Eye (tissue), 1 donor: ENCODE data around the gene EEFSEC.

Source experiments
- DNase-seq: peaks from one replicate; pipeline ENCODE4 v3.0.0-alpha.2; 2015

EEFSEC gene

DNA sequence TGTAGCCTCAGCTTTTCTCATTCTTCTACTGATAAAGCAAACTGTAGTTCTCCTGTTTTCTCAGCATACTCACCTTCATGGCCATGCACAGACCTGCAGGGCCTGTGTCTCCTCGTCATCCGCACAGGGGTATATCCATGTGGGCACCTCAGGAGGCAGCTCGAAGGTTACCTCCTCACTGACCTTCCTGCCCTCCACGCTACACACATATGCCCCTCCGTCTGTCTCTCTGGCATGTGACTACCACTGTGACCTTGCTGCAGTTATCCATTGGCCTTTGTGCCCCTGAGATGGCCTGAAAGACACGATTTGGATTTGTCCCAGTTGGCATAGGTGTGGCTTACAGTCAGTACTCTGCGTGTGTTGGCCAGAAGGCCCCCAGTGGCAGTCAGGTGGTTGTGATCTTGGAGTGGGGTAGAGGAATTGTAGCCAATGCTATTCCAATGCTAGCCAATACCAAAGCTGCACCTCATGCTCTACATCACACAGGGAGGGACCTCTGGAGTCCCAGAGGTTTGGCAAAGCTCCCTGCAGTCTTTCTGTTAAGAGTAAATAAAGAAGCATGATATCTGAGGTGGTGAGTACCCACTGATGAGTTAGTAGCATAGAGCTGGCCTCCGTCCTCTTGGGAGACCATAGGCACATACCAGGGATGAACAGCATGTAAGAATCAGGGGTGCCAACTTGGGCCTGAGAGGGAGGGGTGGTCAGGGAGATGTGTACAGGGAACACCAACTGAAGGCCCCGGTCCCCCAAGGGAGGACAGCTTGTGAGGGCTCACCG lies 143.4 kb downstream of the EEFSEC start:
- no peak for DNase-seq

DNA sequence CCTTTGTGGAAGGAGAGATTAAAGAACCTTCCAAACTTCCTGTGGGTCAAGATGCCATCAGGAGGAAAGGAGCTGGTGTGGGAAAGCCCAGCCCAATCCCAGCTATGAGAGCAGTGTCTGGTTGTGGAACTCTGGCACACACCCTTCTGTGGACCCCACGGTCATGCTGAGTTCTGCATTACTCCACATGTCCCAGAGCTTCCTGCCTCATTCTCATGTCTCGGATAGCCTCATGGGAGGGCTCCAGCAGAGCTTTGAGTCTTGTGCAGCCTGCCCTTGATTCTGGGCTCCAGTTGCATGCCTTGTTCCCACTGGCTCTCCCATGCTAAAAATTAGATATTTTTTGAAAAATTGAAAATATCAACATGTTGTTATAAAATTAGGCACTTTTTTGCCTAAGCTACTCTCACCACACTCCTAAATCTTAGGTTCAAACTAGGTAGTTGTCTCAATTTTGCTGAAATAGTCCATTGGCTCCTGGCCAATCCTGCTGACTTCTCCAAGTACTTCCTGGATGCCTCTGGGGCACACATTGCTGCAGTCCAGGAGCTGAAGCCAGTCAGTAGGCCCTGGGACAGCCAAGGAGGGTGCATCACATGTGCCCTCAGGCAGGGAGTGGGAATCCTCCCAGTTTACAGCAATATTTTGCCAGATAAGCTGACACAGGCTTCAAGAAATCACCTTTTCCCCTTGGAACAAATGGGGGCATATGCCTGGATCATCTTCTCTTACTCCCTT lies 144.3 kb downstream of the EEFSEC start:
- DNase-seq, result no peak

DNA sequence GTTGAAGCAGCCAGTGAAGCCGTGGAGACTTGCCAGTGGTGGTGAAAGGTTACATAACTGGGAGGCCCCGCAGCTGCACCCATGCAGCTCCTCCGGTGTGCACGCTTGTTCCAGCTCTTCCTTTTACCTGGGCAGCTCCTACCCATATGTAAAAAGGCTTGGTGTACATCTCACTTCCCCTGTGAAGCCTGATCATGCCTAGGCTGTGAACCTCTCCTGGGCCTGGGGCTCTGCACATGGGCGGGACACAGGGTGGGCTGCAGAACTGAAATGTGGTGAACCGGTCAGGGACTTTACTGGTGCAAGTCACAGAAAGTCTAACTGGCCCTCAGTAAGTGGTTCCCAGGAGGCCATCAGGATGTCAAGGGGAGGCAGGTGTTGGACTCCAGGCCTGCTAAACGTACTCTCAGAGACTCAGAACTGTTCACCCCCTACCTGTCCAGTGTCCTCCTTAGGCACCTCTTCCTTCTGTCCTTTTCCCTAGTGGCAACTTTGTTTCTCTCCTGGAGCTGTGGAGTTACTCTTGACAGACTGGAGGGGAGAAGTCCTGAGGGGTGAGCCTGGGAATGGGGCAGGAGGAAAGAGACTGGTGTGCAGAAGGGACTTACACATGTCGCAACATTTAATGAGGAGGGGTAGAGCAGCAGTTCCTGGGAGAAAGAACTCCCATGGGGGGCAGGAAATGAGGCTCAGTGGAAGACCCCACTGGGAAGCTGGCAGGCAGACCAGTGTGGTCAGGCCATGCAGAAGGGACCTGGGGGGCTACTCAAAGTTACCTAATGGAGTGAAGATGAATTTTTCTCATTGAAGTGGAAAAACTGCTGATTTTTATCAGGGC lies 148.1 kb downstream of the EEFSEC start:
- DNase-seq, result no peak

DNA sequence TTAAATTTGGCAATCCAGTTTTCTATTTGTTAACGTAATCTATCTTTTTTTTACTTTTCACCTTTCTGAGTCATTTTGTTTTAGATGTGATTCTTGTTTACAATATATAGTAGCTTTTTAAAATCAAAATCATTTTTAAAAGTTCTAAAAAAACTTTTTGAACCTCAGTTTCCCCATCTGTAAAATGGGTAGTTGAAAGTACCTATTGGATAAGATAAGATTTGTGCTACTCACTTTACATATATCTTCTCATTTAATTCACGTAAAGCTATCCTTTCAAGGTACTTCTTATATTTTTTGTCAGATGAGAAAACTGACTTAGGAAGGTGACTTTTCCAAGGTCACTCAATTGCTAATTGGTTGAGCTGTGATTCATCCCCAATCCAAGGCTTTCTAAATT lies 153.2 kb downstream of the EEFSEC start:
- DNase-seq, result no peak

DNA sequence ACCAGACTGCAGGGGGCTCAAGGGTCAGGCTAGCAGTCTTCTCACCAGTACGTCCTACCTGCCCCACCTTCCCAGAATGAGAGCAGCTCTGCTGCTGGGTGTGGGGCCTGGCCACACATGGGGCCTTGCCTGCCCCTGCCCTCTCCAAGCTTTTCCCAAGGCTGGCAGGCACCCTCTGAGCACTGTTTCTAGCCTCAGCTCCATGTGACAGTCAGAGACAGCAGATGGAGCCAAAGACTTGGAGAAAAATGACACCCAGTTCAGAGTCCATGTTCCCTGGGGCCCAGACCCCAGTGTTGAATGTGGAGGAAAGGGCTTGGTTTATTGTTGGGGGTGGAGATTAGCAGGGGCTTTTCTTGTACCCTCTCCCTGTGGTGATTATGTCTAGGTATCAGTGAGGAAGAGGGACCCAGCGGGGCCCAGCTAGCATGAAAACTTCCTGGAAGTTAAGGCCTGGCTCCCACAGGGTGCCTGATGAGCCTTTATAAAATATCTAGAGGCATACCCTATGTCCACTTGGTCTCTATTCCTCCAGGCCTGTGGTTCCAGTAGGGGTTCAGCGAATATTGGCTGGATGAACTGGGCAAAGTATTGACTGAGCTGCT lies 153.8 kb downstream of the EEFSEC start:
- DNase-seq, result peak; percentile 31

DNA sequence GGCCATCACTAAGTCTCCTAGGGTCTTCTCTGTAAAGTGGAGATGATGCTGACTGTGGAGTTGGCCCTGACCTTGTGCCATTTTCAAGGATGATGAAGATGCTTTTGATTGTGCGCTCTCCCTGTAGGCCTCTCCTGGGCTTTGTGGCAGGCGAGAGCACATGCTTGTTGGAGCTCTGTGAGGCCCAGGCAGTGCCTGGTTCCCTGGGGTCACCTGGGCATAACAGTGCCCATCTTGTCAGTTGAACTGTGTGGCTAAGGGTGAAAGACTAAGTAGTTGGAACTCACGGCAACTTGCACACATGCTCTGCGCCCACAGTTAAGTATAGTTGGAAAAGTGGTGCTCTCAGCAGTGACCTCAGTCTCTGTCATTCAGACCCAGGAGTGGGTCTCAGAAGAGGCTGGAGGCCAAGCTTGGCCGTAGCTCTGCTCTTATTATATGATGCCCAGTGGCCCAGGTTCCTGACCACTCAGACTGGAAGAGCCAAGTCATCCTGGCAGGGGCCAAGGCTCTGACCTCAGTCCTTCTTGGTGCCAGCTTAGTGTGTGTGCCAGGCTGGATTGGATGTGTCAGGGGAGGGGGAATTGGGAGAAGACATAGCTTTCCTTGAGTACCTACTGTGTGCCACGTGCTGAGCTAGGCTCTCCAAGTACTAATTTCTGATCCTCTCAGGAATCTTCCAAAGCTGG lies 154.6 kb downstream of the EEFSEC start:
- DNase-seq, result no peak

DNA sequence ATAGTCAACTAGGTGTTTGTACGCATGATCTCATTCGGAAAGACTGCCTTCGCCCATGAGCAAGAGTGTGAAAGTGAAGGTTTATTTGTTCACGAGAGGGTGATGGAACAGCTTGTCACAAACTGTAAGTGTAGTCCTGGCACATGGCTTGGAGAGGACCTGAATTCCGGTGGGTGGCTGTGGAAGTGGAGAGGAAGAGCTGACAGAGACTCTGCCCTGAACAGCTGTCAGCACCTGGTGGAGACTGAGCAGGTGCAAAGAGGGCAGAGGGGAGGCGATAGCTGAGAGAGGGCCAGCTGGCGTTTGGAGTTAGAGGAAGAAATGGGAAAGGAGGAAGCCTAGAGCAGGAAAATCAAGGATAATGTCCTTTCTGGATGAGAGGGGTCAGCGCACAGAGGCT lies 155.7 kb downstream of the EEFSEC start:
- DNase-seq, result peak; percentile 24

DNA sequence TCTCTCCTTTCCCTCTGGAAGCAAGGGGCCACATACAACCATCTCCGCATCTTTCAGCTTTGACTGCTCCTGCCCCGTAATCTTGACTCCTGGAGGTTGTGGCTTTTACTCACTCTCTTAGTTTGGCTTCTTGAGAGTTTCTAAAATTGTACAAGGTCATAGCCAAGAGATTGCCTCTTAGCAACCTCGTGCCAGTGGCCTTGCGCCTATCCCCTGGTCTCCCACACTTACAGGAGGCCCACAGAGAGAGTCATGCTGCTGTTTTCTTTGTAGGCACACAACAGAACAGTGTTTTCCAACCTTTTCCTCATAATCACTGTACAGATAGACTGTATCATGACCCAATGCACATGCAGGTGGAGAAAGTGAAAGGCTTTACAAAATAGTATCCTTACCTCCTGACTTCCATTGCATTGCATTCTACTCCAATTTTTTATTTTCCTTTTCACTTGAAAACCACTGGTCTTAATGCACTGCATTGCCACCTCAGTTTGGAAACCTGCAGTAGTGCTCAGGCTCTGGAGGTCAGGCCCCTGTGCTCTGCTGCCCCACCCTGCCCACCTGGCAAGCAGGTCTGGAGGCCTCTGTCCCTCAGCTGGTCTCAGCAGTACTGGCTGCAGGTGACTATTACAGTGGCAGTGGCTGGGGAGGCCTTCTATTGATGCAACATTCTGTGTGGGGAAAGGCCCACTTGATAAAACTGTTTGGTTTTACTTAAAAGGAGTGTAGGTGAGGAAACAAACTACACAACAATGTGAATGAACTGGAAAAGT lies 157.2 kb downstream of the EEFSEC start:
- DNase-seq, result no peak

DNA sequence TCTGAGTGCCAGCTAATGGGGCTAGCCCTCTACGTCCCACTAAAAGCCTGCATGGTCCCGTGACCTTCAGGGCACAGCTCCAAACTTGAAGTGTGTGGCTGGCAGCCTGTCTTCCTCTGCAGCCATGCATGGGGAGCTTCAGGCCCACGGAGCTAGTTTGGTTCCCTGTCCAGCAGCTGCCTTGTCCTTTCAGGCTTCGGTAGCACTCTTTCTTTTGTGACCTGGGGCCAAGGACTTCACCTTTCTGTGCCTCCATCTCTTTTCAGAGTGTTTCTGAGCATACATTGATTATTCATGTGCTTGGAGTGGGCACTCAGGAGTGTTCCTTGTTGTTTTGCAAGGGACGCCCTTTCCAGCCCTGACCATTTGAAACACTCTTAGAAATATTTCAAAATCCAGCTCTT lies 158.2 kb downstream of the EEFSEC start:
- no peak for DNase-seq

DNA sequence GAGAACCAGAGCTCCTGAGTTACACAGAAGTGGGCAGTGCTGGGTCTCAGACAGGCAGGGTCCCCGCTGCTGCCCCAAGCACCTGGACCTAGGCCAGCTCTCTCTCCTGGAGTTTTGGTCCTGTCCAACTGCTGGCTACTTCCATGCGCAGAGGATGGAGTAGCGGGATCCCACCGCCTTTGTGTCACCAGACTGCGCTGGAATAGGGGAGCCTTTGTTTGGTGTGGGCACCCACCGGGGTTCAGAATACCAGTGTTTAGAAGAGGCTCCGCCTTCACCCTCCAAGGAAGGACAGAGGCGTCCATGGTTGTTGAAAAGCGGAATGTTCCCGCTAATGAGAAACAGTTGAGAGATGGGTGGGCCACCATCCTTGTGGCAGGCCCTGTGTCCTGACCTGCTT lies 159.0 kb downstream of the EEFSEC start:
- no peak for DNase-seq

DNA sequence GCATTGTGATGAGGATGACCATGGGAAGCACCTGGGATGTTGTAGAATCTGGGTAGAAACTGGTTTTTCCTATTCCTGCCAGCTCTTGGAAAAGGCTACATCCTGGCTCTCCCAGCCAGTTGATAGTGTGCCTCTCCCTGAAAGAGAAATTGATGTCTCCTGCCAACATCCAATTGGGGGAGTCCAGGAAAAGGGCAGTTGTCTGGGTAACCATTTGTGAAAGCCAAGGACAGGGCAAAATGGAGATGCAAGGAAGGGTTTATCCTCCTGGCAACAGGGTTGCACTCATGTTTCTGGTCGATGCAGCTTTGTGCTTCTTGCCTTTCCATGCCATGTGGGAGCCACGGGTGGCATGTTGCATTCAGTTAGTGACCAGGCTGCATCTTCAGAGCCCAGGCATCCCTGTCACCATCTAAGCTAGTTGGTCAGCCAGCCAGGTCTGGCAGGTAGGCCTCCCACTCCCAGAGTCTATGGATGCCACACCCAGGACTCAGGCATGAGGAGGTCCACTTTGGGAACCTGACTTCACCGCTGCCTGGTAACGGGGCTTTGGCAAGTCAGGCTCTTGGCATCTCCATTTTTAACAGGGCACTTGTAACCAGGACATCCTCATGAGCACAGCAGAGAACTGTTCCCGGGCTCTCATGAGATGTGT lies 159.9 kb downstream of the EEFSEC start:
- no peak for DNase-seq

DNA sequence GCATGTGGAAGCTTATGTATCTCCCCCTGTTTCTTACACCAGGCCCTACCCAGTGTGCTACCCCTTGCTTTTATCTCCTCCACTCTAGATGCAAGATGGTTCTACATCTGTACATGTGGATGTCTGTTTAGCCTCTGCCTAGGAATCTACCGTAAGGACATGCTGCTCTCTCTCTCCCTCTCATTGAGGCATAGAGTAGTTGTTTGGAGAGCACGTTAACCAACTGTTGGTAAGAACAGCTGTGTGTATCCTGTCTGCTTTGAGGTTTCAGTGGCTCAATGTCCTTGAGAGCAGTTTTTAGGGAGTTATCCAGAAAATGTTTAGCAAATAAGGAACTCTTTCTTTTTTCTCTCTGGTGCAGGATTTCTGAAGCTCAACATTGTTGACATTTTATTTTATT lies 160.7 kb downstream of the EEFSEC start:
- no peak for DNase-seq

DNA sequence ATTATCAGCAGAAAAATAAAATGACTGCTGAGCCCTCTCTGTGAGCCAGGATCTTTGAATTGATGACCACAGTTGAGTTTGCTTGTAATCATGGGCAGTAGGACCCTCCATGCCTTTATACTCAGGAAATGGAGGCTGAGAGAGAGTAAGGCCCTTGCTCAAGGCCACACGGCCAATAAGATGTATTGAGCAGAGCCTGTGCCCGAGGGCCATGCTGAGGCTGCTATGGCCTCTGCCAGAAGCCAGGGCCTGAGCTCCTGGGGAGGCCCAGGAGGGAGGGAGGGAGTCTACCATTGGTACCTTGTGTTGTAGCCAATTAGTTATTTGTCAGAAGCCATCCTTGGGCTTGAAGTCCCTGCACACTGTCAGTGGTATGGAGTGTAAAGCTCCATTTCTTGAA lies 162.0 kb downstream of the EEFSEC start:
- DNase-seq, result no peak

DNA sequence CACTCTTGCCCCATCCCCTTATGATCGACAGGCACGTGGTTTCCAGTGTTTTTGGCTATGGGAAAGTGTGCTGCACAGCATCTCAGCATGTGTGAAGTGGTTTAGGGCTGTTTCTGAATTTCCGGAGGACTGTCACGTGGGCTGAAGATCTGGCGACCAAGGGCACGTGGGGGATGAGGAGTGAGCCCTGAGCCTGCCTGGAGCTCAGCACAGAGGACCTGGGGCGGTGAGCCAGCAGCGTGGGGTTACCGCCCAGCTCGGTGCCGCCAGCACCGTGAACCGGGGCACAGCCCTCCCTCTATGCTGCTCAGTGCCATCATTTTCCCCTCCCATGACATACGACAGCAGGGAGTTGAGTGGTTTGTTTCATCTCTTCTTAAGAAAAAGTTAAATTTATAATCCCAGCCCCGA lies 163.2 kb downstream of the EEFSEC start:
- DNase-seq, result peak; percentile 45

DNA sequence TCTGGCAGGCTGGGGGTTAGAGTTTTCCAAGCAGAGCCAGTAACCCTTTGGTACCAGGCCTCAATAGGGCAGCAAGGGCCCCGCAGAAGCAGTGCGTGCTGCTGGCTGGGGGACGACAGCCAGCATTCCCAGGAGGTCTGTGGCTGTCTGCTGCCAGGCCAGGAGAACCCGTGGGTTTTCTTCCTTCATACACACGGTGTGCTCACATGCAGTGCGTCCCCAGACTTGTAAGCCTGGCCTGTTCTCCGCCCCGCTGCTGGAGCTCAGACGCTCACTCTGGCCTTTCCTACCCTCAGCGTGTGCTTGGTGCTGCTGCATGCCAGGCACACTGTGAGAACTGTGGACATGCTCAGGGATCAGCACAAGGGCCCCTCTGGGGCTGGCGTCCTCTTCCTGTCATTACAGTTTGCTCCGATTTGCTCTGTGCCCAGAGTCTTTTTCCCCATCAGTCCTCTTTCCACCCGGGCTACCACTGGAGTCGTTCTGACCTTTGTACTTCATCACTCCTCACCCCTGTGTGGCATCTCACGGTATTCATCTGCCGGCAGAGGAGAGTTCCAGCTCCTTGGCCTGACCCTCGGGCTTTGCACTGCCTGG lies 163.9 kb downstream of the EEFSEC start:
- no peak for DNase-seq

DNA sequence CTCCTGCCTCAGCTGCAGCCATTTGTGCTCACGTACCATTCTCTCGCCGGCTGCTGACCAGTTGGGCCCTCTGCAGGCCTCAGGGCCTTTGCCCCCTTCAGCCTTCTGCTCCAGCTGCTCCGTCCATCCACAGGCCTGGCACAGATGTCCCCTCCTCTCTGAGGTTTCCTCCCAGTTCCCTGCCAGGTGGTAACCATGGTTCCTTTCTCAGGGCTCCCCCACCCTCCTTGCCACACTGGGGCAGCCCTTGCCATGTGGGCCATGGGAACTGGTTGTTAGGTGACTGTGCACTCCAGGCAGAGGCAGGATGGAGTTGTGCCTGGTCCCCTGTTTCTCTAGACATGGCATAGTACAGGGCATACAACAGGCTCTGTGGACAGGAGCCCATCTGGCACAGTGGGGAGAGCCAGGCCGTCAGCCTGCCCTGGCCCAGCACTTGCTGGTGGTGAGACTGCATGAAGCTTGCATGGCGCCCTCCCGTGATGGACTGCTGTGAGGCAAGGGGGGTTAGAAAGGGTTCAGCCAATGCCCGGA lies 164.5 kb downstream of the EEFSEC start:
- no peak for DNase-seq

DNA sequence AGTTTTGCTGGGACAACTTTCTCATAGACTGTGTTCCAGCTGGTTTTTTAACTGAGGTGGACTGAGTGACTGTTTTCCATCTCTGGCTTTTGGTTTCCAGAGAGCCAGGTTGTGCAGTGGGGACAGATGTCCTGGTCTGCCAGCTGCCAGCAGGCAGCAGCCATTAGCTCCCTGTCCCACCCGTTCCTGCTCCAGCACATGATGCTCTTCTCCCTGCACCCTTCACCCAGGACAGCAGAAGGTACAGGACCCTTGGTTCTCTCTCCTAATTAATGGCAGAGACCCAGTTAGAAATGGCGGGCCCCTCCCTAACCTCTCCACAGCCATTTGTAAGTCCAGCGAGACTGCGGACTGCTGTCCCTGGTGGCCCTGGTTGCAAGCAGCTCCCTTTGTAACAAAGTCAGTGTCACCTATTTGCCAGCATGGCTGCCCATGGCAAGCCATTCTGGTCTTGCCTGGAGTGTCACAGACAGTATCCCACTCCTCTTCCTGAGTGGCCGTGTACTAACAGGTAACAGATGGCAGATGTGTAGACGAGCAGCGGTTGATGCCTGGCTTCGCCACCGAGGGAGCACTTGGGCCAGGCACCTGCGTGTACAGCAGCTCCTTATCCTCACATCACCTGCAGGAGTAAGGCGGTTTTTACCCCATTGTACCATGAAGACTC lies 165.1 kb downstream of the EEFSEC start:
- no peak for DNase-seq

DNA sequence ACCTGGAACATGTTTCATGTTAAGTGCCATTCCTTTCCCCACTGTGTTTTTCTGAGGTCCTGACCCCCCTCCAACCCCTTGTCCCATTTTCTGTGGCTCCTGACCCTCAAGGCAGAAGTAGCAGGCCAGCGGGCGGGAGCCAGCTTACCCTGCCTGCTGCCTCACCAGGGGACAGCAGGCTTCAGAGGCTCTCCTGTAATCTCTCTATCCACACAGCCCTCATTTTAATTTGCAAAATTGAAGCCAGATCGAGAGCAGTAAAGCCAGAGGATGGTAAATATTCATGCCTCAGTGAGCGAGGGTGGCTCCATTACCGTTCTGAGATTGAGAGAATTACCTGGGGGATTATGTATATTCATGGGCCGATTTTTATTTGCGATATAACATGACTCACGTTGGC lies 165.8 kb downstream of the EEFSEC start:
- no peak for DNase-seq

DNA sequence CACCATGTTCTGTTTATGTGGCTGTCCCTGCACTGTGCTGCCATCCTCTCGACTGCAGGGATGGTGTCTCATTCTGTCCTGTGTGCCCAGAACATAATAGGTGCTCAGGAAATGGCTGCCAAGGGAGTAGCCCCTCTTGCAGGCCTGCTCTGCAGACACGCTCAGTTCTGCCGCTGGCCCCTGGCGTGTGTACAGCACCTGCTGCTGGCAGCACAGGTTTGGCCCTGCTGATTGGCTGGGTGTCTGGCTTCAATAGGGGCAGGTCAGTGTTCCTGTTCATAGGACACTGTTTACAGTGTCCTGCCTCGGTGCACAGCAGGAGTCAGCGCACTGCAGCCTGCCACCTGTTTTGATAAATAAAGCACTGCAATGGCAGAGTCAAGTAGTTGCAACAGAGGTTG lies 166.5 kb downstream of the EEFSEC start:
- DNase-seq, result no peak
